ENCODE results near the gene SPEM1.

The SPEM1 gene

GRCh38 chr17:7403977-7404736, 16.0 kb upstream of the SPEM1 start, which contains the start of gene TMEM256:
TMEM256 (minus strand) TSS chr17:7404097; CDS start chr17:7404084, 13 bp downstream.
- DNase-seq = peak; percentile 98
- H3K9me3 ChIP-seq (ENCODE audit: severe bottlenecking) = no peaks in the 10 kb centered on the region
- H3K27me3 ChIP-seq (ENCODE audit: insufficient read depth, low read depth, severe bottlenecking) = no peaks in the 10 kb centered on the region
- peak within 1 kb of the TSS; percentile 89 for H3K4me3 ChIP-seq (ENCODE audit: low read depth, low read length)
- TF ChIP-seq CTCF (IDR thresholded peaks at IDR 0.05; ENCODE audit: low read depth, low read length) = no peak
- H3K27ac ChIP-seq = peak within 1 kb of the TSS; percentile 85
- peaks cover 9% of the 10 kb centered on the region; the same call in 1 of the 2 replicates for H3K36me3 ChIP-seq

GRCh38 chr17:7404737-7405349, 15.3 kb upstream of the SPEM1 start:
- peak; percentile 64 for DNase-seq
- no peak for TF ChIP-seq CTCF (IDR thresholded peaks at IDR 0.05; ENCODE audit: low read depth, low read length)
- peaks cover 16% of the 10 kb centered on the region for H3K36me3 ChIP-seq
- H3K27ac ChIP-seq = peak overlapping the region; percentile 85
- peak overlapping the region; percentile 89 for H3K4me3 ChIP-seq (ENCODE audit: low read depth, low read length)
- H3K9me3 ChIP-seq (ENCODE audit: severe bottlenecking) = no peaks in the 10 kb centered on the region
- H3K27me3 ChIP-seq (ENCODE audit: insufficient read depth, low read depth, severe bottlenecking) = no peaks in the 10 kb centered on the region

- H3K9me3 ChIP-seq (ENCODE audit: severe bottlenecking) = no peaks in the 10 kb centered on the region
- peak; percentile 26 for DNase-seq
- no peak for TF ChIP-seq CTCF (IDR thresholded peaks at IDR 0.05; ENCODE audit: low read depth, low read length)
- H3K4me3 ChIP-seq (ENCODE audit: low read depth, low read length) = peak overlapping the region; percentile 89
- H3K27me3 ChIP-seq (ENCODE audit: insufficient read depth, low read depth, severe bottlenecking) = no peaks in the 10 kb centered on the region
- H3K27ac ChIP-seq = peak overlapping the region; percentile 85
- peaks cover 16% of the 10 kb centered on the region for H3K36me3 ChIP-seq
These were observed 14.5 kb upstream of the SPEM1 start for GRCh38 chr17:7405350-7406234.

- Histone ChIP-seq H3K27ac (no peak overlapping the region), H3K9me3 (ENCODE audit: severe bottlenecking) (no peaks in the 10 kb centered on the region), H3K4me3 (ENCODE audit: low read depth, low read length) (peak overlapping the region; percentile 89), H3K36me3 (peaks cover 16% of the 10 kb centered on the region), H3K27me3 (ENCODE audit: insufficient read depth, low read depth, severe bottlenecking) (no peaks in the 10 kb centered on the region)
- no peak for TF ChIP-seq CTCF (IDR thresholded peaks at IDR 0.05; ENCODE audit: low read depth, low read length)
- DNase-seq = no peak
These were observed 13.8 kb upstream of the SPEM1 start for GRCh38 chr17:7406235-7406825.

GRCh38 chr17:7407082-7407481, 13.0 kb upstream of the SPEM1 start:
- TF ChIP-seq CTCF (IDR thresholded peaks at IDR 0.05; ENCODE audit: low read depth, low read length) = no peak
- no peaks in the 10 kb centered on the region for H3K9me3 ChIP-seq (ENCODE audit: severe bottlenecking)
- no peaks in the 10 kb centered on the region for H3K27me3 ChIP-seq (ENCODE audit: insufficient read depth, low read depth, severe bottlenecking)
- peaks cover 13% of the 10 kb centered on the region for H3K36me3 ChIP-seq
- DNase-seq = no peak
- H3K27ac ChIP-seq = no peak overlapping the region
- no peak overlapping the region for H3K4me3 ChIP-seq (ENCODE audit: low read depth, low read length)
